Activated T-cell treated with anti-CD3 and anti-CD28 coated beads, Interleukin-2, amount 50 U/mL, for 72 hours (primary cell): ENCODE data around the gene SLC4A2. TPM values are rescaled to one million over a fixed set of nuclear protein-coding genes. Genes with fewer than 3 reads are reported as not detected.
"Not testable (repeated sequence)": the region's sequence is repeated elsewhere in the genome, so short reads cannot be mapped to it uniquely, and the experiment has no call there.

ENCODE experiments used
- ATAC-seq, 2 donors: fragments of 150-1000 bp; cut with Tn5 transposase; replicated peaks in 1 of 2; 2 replicates each; pipeline ENCODE4 v1.10.0; 2021; ENCODE audit warnings: moderate library complexity in 2 of 2, mild to moderate bottlenecking in 1 of 2
- DNase-seq, 2 donors: peaks; one replicate each; pipeline ENCODE4 v3.0.0; 2021 to 2022; ENCODE audit warnings: mixed read lengths in 1 of 2
- H3K27ac Mint-ChIP-seq: one replicate; pipeline ENCODE4 v1.8.0; 2022; ENCODE audit warnings: mild to moderate bottlenecking, moderate library complexity, mixed read lengths
- H3K27me3 Mint-ChIP-seq: one replicate; pipeline ENCODE4 v1.8.0; 2022; ENCODE audit warnings: low read depth, mixed read lengths
- H3K36me3 Mint-ChIP-seq, 2 donors: one replicate each; pipeline ENCODE4 v1.8.0; 2022; ENCODE audit warnings: mixed read lengths in 2 of 2, mild to moderate bottlenecking in 1 of 2; ENCODE audit not compliant: insufficient read depth in 2 of 2
- H3K4me1 Mint-ChIP-seq: one replicate; pipeline ENCODE4 v1.8.0; 2022; ENCODE audit warnings: low read depth, mixed read lengths
- H3K4me3 Mint-ChIP-seq, 2 donors: one replicate each; pipeline ENCODE4 v1.8.0; 2022; ENCODE audit warnings: mild to moderate bottlenecking in 2 of 2, mixed read lengths in 2 of 2, moderate library complexity in 2 of 2
- H3K9me3 Mint-ChIP-seq, 2 donors: one replicate each; pipeline ENCODE4 v1.8.0; 2022; ENCODE audit warnings: mixed read lengths in 2 of 2
- total RNA-seq, 2 donors: library from RNA; stranded (reverse); gene quantifications; one replicate each; pipeline ENCODE4 v1.2.3, GENCODE V29; 2022

Gene SLC4A2, protein sequence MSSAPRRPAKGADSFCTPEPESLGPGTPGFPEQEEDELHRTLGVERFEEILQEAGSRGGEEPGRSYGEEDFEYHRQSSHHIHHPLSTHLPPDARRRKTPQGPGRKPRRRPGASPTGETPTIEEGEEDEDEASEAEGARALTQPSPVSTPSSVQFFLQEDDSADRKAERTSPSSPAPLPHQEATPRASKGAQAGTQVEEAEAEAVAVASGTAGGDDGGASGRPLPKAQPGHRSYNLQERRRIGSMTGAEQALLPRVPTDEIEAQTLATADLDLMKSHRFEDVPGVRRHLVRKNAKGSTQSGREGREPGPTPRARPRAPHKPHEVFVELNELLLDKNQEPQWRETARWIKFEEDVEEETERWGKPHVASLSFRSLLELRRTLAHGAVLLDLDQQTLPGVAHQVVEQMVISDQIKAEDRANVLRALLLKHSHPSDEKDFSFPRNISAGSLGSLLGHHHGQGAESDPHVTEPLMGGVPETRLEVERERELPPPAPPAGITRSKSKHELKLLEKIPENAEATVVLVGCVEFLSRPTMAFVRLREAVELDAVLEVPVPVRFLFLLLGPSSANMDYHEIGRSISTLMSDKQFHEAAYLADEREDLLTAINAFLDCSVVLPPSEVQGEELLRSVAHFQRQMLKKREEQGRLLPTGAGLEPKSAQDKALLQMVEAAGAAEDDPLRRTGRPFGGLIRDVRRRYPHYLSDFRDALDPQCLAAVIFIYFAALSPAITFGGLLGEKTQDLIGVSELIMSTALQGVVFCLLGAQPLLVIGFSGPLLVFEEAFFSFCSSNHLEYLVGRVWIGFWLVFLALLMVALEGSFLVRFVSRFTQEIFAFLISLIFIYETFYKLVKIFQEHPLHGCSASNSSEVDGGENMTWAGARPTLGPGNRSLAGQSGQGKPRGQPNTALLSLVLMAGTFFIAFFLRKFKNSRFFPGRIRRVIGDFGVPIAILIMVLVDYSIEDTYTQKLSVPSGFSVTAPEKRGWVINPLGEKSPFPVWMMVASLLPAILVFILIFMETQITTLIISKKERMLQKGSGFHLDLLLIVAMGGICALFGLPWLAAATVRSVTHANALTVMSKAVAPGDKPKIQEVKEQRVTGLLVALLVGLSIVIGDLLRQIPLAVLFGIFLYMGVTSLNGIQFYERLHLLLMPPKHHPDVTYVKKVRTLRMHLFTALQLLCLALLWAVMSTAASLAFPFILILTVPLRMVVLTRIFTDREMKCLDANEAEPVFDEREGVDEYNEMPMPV
- 10 to 100 TPM; 73.7 to 75.6 TPM for total RNA-seq

GRCh38 chr7:151059367-151060112, at the start of gene SLC4A2:
SLC4A2 (plus strand) TSS chr7:151059589; CDS start chr7:151061988, 2,399 bp downstream.
- peak within 1 kb of the TSS; percentile 98 for H3K4me3 Mint-ChIP-seq
- peaks cover 41% of the 10 kb centered on the region for H3K4me1 Mint-ChIP-seq
- ATAC-seq (peak; percentile 26 to 46), DNase-seq (peak; percentile 69 to 84)
- H3K27ac Mint-ChIP-seq, result peak within 1 kb of the TSS; percentile 96
- H3K36me3 Mint-ChIP-seq, result peaks cover 0 to 2% of the 10 kb centered on the region in 2 donors
- H3K27me3 Mint-ChIP-seq, result no peaks in the 10 kb centered on the region
- no peaks in the 10 kb centered on the region for H3K9me3 Mint-ChIP-seq

GRCh38 chr7:151010037-151010306, 49.4 kb upstream of the SLC4A2 start:
- Mint-ChIP-seq H3K27me3 (no peaks in the 10 kb centered on the region), H3K27ac (no peak overlapping the region), H3K4me3 (peak overlapping the region; percentile 65 to 70), H3K36me3 (peaks cover 0 to 2% of the 10 kb centered on the region in 2 donors), H3K9me3 (no peaks in the 10 kb centered on the region), H3K4me1 (peaks cover 59% of the 10 kb centered on the region)
- DNase-seq (no peak), ATAC-seq (no peak)

- no peaks in the 10 kb centered on the region for H3K27me3 Mint-ChIP-seq
- peaks cover 0 to 2% of the 10 kb centered on the region in 2 donors for H3K36me3 Mint-ChIP-seq
- peak overlapping the region; percentile 65 to 70 for H3K4me3 Mint-ChIP-seq
- peak; percentile 3 to 25 for ATAC-seq
- H3K4me1 Mint-ChIP-seq, result peaks cover 64% of the 10 kb centered on the region
- no peaks in the 10 kb centered on the region for H3K9me3 Mint-ChIP-seq
- DNase-seq, result peak; percentile 39 to 45
- H3K27ac Mint-ChIP-seq, result peak overlapping the region; percentile 75
Observed at GRCh38 chr7:151010307-151011096, 48.9 kb upstream of the SLC4A2 start.

GRCh38 chr7:151011097-151011409, 48.3 kb upstream of the SLC4A2 start:
- ATAC-seq, result no peak
- Mint-ChIP-seq H3K36me3 (peaks cover 0 to 2% of the 10 kb centered on the region in 2 donors), H3K27me3 (no peaks in the 10 kb centered on the region), H3K4me1 (peaks cover 68% of the 10 kb centered on the region), H3K9me3 (no peaks in the 10 kb centered on the region), H3K27ac (peak overlapping the region; percentile 75), H3K4me3 (peak overlapping the region; percentile 65 to 70)
- no peak for DNase-seq

DNA sequence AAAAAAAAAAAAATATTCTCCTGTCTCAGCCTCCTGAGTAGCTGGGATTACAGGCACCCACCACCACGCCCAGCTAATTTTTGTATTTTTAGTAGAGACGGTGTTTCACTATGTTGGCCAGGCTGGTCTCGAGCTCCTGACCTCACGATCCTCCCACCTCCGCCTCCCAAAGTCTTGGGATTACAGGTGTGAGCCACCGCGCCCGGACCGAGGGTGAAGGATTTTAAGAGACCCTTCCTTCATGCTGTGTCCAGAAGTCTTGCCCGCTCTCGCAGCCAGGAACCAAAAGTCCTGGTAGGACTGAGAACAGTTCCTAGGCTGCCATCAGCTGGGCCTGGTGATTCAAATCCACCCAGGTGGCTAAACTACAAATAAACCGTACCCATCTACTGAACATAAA, 47.8 kb upstream of the SLC4A2 start:
- ATAC-seq, DNase-seq, H3K27me3 Mint-ChIP-seq, H3K36me3 Mint-ChIP-seq, H3K9me3 Mint-ChIP-seq: not testable (repeated sequence)
- H3K4me1 Mint-ChIP-seq, result peaks cover 74% of the 10 kb centered on the region
- peak overlapping the region; percentile 71 for H3K27ac Mint-ChIP-seq
- peak overlapping the region; percentile 51 to 52 for H3K4me3 Mint-ChIP-seq

GRCh38 chr7:151012031-151012692, 47.2 kb upstream of the SLC4A2 start:
- Mint-ChIP-seq H3K27ac (peak overlapping the region; percentile 71), H3K4me1 (peaks cover 78% of the 10 kb centered on the region), H3K4me3 (peak overlapping the region; percentile 51 to 62), H3K36me3 (peaks cover 0 to 2% of the 10 kb centered on the region in 2 donors), H3K27me3 (no peaks in the 10 kb centered on the region), H3K9me3 (no peaks in the 10 kb centered on the region)
- ATAC-seq (no peak), DNase-seq (no peak)

- H3K27me3 Mint-ChIP-seq, result peaks cover 4% of the 10 kb centered on the region
- DNase-seq (no peak), ATAC-seq (no peak)
- H3K36me3 Mint-ChIP-seq, result peaks cover 0 to 2% of the 10 kb centered on the region in 2 donors
- H3K4me3 Mint-ChIP-seq, result peak overlapping the region in 1 of 2 donors; percentile 62
- peaks cover 78% of the 10 kb centered on the region for H3K4me1 Mint-ChIP-seq
- H3K9me3 Mint-ChIP-seq, result no peaks in the 10 kb centered on the region
- no peak overlapping the region for H3K27ac Mint-ChIP-seq
Observed at GRCh38 chr7:151012911-151013347, 46.5 kb upstream of the SLC4A2 start.

GRCh38 chr7:151013356-151013732, 46.0 kb upstream of the SLC4A2 start:
- Mint-ChIP-seq H3K4me3 (peak overlapping the region; percentile 87 to 92), H3K36me3 (peaks cover 0 to 2% of the 10 kb centered on the region in 2 donors), H3K4me1 (peaks cover 78% of the 10 kb centered on the region), H3K27me3 (peaks cover 8% of the 10 kb centered on the region), H3K27ac (no peak overlapping the region), H3K9me3 (no peaks in the 10 kb centered on the region)
- DNase-seq (no peak), ATAC-seq (no peak)

DNA sequence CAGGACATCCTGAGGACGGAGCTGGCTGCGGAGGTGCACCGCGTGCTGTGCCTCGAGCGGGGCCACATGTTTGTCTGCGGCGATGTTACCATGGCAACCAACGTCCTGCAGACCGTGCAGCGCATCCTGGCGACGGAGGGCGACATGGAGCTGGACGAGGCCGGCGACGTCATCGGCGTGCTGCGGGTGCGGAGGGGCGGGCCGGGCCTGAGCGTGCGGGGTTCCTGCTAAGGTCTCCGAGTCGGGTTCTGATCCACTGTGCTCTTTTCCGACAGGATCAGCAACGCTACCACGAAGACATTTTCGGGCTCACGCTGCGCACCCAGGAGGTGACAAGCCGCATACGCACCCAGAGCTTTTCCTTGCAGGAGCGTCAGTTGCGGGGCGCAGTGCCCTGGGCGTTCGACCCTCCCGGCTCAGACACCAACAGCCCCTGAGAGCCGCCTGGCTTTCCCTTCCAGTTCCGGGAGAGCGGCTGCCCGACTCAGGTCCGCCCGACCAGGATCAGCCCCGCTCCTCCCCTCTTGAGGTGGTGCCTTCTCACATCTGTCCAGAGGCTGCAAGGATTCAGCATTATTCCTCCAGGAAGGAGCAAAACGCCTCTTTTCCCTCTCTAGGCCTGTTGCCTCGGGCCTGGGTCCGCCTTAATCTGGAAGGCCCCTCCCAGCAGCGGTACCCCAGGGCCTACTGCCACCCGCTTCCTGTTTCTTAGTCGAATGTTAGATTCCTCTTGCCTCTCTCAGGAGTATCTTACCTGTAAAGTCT, 45.5 kb upstream of the SLC4A2 start:
- DNase-seq (peak; percentile 92 to 94), ATAC-seq (peak; percentile 71 to 72)
- Mint-ChIP-seq H3K27me3 (peaks cover 11% of the 10 kb centered on the region), H3K4me1 (peaks cover 78% of the 10 kb centered on the region), H3K36me3 (peaks cover 0 to 2% of the 10 kb centered on the region in 2 donors), H3K4me3 (peak overlapping the region; percentile 87 to 92), H3K27ac (peak overlapping the region; percentile 96), H3K9me3 (no peaks in the 10 kb centered on the region)

DNA sequence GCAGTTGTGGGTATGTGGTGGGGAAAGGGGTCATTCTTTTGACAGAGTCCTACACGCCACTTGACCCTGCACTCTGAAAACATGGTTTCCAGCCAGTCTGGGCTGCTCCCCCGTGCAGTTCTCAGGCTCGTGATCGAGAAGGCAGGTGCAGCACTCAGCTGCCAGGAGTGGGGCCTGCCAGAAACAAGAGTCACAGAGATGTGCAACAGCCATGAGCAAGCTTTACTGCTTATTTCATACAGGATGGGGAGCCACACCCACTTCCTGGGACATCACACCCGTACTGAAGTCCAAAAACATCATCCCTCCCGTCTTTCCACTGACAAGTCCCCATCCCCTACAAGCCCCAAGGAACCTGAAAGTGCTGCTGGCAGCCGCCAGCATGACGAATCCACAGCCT, 44.4 kb upstream of the SLC4A2 start:
- H3K4me3 Mint-ChIP-seq, result peak overlapping the region; percentile 87 to 92
- peak overlapping the region; percentile 10 for H3K27ac Mint-ChIP-seq
- ATAC-seq (no peak), DNase-seq (peak in 1 of 2 donors; percentile 37)
- H3K9me3 Mint-ChIP-seq, result no peaks in the 10 kb centered on the region
- H3K4me1 Mint-ChIP-seq, result peaks cover 83% of the 10 kb centered on the region
- peaks cover 18% of the 10 kb centered on the region for H3K27me3 Mint-ChIP-seq
- peaks cover 2 to 3% of the 10 kb centered on the region in 2 donors for H3K36me3 Mint-ChIP-seq

- H3K9me3 Mint-ChIP-seq, result no peaks in the 10 kb centered on the region
- peaks cover 73% of the 10 kb centered on the region for H3K4me1 Mint-ChIP-seq
- no peak overlapping the region for H3K4me3 Mint-ChIP-seq
- ATAC-seq, result no peak
- peaks cover 28% of the 10 kb centered on the region for H3K27me3 Mint-ChIP-seq
- H3K36me3 Mint-ChIP-seq, result peaks cover 2 to 3% of the 10 kb centered on the region in 2 donors
- no peak for DNase-seq
- no peak overlapping the region for H3K27ac Mint-ChIP-seq
Observed at GRCh38 chr7:151015967-151016366, 43.4 kb upstream of the SLC4A2 start.
